T-helper 2 cell treated with Interferon-gamma antibody and Interleukin-4, amounts not matched to agents 100 ng/mL and 5 ng/mL, for 36 hours (primary cell): Measurements from ENCODE around the gene SCRT2. TPM values are rescaled to one million over a fixed set of nuclear protein-coding genes. Genes with fewer than 3 reads are reported as not detected.
"Not testable (repeated sequence)": the region's sequence is repeated elsewhere in the genome, so short reads cannot be mapped to it uniquely, and the experiment has no call there.

Experiments used
- intact Hi-C: fragments of 100-400 bp; cut with micrococcal nuclease; formaldehyde crosslinking; loops from one replicate; pipeline ENCODE4 v1.15.1; 2023
- total RNA-seq: library from RNA; stranded (reverse); gene quantifications from 2 replicates; pipeline ENCODE4 v1.2.3, GENCODE V29; 2022

The SCRT2 gene
- total RNA-seq: not detected in 2 replicates

GRCh38 chr20:675453-676314, at the start of gene SCRT2:
TSS of gene SCRT2 (minus strand) at chr20:675802. CDS start at chr20:675601, 201 bp downstream.
- intact Hi-C loops: no loop called here

GRCh38 chr20:724797-725196, 49.2 kb upstream of the SCRT2 start:
- intact Hi-C loops: not testable (repeated sequence)

- intact Hi-C loops: no loop called here
These were observed 48.2 kb upstream of the SCRT2 start for GRCh38 chr20:723756-724155.

DNA sequence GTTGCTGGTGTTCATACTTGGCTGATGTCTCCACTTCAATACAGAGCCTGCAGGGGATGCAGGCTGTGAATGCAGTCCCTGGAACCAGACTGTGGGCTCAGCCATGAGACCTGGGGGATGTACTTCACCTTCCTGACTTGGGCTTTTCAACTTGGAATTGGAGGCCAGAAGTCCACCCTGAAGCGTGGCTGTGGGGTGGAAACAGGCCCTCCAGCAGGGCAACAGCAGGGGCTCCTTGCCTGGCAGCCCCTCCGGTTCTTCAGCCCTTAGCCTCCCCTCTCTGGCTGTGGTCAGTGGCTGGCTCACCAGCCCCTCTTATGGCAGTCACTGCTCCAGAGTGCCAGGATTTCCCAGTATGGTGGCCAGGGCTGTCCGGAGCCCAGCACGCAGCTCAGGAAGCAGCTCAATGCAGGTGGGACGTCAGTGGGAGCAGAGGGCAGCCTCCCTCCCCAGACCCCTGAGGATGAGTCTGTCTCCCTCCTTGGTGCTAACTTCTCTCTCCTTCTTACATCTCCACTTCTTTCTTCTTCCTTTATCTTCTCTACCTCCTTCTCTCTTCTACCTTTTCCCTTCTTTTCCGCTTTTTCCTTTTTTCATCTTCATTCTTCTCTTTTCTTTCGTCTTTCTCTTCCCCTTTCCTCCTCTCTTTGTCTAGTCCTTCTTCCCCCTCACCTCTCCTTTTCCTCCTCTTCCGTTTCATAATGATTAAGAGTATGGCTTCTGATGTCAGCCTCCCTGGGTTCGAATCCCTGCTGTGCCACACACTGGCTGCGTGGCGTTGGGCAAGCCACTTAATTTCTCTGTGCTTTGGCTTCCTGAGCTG, 47.4 kb upstream of the SCRT2 start:
- intact Hi-C loops: no loop called here

GRCh38 chr20:721876-722275, 46.3 kb upstream of the SCRT2 start:
- intact Hi-C loops: no loop called here

- intact Hi-C loops: no loop called here
These were observed 44.2 kb upstream of the SCRT2 start for GRCh38 chr20:719816-720215.

DNA sequence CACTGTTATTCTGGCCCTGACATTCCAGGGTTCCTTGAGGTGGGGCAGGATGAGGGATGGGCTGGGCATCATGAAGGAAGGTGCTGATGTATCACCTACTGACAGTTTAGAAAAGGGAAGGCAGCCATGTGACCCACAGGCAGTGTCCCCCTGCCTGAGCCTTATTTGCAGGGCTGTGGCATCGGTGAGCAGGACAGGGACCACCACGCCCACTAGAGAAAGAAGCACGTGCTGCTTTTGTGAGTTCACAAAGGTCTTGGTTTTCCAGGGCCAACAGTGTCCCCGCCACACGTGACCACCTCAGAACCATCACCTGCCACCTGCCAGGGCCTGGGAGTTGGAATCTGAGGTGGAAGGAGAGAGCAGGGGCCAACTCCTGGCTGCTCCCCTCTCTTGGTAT, 43.5 kb upstream of the SCRT2 start:
- intact Hi-C loops: no loop called here

- intact Hi-C loops: no loop called here
These were observed 42.2 kb upstream of the SCRT2 start for GRCh38 chr20:717832-718231.

DNA sequence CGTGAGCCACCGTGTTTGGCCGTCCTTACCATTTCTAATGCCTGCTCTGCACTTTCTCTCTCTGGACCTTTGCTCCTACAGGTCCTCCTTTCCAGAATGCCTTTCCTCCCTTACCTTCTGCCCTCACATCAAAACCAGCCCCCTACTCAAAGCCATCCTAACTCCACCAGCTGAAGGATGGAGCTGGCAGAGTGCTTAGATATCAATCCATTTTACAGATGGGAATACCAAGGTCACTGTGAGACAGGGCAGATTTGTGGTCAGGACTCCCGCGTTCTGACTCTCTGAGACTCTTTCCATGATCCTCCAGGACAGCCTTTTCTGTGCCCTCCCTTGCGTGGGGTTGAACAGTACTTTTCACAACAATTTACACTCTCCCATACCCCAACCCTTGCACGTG, 41.7 kb upstream of the SCRT2 start:
- intact Hi-C loops: no loop called here

DNA sequence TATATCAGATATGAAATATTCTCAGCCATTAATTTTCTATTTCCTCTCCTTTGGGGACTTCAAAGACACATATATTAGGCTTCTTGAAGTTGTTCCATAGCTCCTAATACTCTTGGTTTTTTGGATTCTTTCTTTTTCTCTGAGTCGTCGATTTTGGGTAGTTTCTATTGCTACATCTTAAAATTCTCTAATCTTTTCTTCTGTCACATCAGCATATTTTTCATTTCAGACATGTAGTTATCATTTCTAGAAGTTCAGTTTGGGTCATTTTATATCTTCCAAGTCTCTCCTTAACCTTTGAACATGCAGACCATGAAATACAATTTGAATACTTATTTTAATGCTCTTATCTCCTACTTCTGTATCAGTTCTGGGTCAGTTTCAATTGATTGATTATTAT, 38.9 kb upstream of the SCRT2 start:
- intact Hi-C loops: no loop called here

DNA sequence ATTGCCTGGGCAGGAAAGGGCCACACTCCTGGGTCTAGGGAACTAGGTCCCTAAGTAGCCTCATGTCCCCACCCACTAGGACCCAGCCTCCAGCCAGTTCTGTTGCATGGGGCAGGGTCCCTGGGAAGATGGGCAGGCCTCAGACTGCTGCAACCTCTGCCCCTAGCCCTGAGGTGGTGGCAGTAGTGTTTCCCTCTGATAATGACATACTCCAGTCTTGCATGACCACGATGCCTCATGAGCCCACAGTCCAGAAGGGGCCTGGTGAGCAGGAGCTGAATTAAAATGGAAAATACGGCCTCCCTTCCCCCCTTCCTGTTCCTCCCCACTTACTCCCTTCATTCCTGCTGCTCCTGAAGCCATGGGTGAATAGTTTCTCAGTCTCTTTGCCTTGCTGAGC, 36.0 kb upstream of the SCRT2 start:
- intact Hi-C loops: no loop called here

DNA sequence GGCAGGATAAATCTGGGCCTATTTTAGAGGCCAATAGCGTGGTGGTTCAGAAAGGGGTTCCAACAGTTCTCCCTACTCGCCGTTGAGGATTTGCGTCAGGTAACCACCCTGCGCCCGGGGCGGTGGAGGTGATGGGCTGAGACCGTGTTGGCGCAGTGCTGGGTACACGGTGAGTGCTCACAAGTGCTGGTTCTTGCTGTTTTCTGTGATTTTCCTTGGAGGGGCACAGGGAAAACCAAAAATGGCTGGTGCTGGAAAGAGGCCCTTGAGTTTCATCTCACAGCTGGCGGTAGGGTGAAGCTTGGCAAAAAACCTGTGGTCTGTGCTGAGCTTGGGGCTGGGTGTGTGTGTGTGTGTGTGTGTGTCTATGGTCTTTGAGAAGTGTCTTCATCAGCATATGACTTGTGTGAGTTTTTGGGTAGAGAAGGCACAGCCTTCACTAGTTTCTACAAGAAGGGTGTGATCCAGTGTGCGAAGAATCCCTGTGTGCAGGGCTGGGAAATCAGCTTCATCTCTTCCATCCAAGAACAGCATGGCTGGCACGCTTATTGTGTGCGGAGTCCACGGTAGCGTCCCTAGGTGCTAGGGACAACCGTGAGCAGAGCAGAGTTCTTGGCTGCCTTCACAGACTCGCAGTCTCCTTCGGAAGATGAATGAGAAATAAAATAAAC, 35.3 kb upstream of the SCRT2 start:
- intact Hi-C loops: no loop called here

DNA sequence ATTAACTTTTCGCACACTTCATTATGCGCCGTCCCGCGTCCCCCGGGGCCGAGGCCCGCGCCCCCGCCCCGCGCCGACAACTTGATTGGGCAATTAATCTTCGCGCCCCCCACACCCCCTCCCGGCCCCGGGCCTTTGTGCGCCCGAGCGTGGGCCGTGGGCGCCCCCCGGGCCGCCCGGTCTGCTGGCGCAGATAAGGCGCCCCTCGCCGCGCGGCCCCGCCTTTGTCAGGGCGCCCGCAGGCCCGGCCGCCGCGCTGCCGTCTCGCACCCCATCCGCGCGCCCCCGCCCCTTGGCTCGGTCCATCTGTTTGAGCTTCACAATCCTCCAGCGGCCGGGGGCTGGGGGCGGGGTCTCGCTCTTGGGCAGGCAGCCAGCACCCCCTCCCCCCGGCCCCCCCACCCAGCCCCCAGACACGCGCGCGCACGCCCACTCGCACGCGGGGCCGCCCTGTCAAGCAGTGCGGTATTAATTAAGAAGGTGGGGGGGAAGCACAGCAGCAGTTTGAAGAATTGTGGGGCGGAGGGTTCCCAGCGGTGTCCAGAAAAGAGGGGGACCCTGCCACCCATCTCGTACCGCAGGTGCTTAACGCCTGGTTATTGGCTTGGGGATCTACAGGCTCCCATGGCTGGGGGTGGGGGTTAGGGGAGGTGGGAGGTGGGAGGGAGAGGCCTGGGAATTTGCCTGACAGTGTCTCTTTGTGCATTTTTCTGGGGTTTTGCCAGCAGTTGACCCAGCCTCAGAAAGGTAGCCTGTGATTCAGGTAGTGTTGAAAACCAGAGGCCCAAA, 34.6 kb upstream of the SCRT2 start:
- intact Hi-C loops: no loop called here

DNA sequence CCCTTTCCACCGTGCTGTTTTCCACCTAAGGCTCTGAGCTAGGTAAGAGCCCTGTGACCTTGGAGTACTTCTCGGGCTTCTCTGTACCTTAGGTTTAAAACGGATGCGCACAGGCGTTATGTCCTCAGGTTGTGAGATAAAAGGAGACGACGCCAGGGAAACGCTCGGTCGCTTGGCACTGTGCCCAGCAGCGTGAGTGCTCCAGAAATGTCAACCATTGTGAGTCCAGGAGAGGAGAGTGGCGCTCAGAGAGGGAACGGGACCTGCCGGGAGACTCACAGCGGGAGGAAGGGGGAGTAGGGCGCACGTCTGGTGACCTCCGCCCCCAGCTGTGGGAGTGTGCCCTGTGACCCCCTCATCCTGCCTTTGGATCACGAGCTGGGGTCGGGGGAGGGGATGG, 33.8 kb upstream of the SCRT2 start:
- intact Hi-C loops: no loop called here

DNA sequence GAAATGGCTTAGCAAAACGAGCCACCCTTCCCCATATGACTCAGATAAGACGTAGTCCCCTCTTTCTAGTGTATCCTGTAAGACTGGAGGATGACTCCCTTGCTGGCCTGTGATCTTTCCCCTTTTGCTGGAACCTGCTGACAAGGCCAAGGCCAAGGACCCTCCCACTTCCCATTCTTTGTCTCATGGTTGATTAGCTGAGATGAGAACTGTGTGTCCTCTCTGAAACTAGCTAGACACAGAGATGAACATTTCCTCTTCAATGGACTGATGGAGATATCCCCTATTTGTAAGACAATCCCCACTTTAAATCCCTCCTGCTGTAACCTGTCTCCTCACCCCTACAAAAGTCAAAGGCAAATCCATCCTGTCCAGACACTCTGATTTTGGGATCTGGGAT, 33.4 kb upstream of the SCRT2 start:
- intact Hi-C loops: no loop called here

DNA sequence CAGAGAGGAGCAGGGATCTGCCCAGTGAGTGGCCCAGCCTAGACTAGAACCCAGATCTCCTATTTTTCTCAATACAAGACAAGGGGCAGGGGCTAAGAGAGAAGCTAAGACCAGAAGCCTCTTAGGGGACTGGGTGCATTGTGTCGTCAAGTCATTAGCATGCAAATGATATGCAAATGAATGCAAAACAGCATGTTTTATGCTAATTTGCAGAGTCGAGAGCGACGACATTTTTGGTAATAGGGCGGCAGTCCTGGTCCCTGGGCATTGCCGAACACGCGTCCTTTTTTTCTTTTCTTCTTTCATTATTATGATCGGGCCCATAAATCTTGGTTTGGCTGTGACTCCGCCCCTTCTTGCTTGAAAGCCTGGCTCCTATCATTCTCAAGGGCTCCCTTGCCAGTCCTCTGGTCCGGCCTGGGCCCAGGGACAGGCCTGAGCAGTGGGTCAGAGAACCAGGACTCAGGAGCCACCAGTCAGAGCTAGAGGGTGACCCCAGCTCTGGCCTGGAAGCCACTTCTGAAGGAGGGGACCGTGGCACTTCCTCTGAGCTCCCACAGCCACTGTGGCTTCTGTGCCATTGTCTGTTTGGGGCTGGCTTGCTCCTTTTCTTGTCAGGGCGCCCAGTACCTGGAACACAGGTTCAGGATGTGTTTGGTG, 32.0 kb upstream of the SCRT2 start:
- intact Hi-C loops: no loop called here

DNA sequence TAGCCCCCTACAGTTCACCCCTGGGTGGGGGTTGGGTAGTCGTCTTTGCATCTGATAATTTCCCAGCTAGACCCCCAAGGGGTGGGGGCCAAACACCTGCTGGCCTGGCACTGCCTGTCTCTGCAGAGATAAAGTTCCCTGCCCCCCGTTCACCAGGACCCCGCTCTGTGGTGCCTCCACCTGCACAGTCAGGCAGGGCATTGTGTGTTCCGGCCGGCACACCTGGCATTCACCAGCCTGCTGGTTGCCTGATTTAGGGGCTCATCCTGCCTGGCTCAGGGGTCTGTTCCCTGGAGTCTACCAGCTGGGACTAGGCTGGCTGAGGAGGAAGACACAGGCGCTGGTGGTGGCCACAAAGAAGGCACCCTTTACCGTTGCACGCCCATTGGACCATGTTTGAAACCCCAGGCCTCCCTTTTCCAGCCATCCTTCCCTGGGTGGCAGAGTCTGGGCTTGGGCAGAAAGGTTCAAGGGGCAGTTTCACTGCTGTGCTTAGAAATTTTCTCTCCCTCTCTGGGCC, 30.8 kb upstream of the SCRT2 start:
- intact Hi-C loops: no loop called here

GRCh38 chr20:704726-705125, 29.1 kb upstream of the SCRT2 start:
- intact Hi-C loops: no loop called here

DNA sequence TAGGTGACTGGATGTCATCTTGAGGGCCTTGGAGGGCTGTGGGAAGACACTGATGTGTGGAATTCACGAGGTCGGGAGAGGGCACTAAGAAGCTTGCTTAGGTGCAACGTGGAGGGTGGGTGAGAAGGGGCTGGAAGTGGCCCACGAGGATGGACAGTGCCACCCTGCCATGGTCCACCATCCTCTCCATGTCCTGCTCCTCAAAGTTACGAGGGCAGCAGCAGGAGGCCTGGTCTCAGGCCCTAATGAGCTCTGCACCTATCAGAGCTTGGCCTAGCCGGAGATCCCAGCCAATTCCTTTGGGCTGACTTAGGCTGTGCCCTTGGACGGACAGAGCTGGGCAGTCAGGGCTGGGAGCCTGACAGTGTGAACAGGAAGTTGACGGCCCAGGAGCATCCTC, 27.8 kb upstream of the SCRT2 start:
- intact Hi-C loops: no loop called here

- intact Hi-C loops: no loop called here
These were observed 27.4 kb upstream of the SCRT2 start for GRCh38 chr20:703006-703405.
